Adipocyte (in vitro differentiated cells): ENCODE measurements around the gene PRRT2.

Source experiments
- DNase-seq: peaks from one replicate; pipeline ENCODE4 v3.0.0-alpha.2; 2015; ENCODE audit warnings: low read depth
- H3K27me3 ChIP-seq: replicated peaks from 2 replicates; pipeline ENCODE4 v1.7.0; 2013; ENCODE audit warnings: mild to moderate bottlenecking, low read length, moderate library complexity; ENCODE audit not compliant: control insufficient read depth, insufficient read depth
- H3K36me3 ChIP-seq: 2 replicates; pipeline ENCODE4 v1.7.0; 2013; ENCODE audit warnings: low read length, mild to moderate bottlenecking, moderate library complexity; ENCODE audit not compliant: control insufficient read depth, insufficient read depth, severe bottlenecking
- H3K4me1 ChIP-seq: 2 replicates; pipeline ENCODE4 v1.7.0; 2013; ENCODE audit warnings: mild to moderate bottlenecking, low read length, moderate library complexity; ENCODE audit not compliant: control insufficient read depth, insufficient read depth
- H3K4me3 ChIP-seq: 2 replicates; pipeline ENCODE4 v1.7.0; 2013; ENCODE audit warnings: mild to moderate bottlenecking, low read length, moderate library complexity
- H3K9ac ChIP-seq: 2 replicates; pipeline ENCODE4 v1.7.0; 2013; ENCODE audit warnings: mild to moderate bottlenecking, low read length, moderate library complexity
- H3K9me3 ChIP-seq: 2 replicates; pipeline ENCODE4 v1.7.0; 2013; ENCODE audit warnings: mild to moderate bottlenecking, low read length, moderate library complexity; ENCODE audit not compliant: control insufficient read depth

Gene PRRT2

DNA sequence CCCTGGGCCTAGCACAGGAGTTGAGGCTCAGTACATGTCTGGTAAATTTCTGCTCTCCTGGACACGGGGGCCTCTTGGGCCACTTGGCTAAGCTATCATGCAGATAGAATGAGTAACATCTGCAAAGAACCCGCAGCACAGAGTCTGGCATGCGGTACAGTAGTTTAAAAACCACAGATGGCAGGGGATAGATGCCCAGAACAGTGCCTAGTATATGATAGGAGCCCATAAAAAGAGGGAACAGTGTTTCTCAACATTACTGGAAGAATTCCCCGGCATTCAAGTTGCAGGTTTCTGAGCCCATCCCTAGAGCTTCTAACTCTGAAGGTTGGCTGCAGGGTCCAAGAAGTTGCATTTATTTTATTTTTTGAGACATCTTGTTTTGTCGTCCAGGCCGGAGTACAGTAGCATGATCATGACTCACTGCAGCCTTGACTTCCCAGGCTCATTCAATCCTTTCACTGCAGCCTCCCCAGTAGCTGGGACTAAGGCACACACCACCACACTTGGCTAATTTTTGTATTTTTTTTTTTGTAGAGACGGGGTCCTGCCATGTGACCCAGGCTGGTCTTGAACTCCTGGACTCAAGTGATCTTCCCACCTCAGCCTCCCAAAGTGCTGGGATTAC lies 45.3 kb downstream of the PRRT2 start:
- no peak overlapping the region for H3K4me3 ChIP-seq

DNA sequence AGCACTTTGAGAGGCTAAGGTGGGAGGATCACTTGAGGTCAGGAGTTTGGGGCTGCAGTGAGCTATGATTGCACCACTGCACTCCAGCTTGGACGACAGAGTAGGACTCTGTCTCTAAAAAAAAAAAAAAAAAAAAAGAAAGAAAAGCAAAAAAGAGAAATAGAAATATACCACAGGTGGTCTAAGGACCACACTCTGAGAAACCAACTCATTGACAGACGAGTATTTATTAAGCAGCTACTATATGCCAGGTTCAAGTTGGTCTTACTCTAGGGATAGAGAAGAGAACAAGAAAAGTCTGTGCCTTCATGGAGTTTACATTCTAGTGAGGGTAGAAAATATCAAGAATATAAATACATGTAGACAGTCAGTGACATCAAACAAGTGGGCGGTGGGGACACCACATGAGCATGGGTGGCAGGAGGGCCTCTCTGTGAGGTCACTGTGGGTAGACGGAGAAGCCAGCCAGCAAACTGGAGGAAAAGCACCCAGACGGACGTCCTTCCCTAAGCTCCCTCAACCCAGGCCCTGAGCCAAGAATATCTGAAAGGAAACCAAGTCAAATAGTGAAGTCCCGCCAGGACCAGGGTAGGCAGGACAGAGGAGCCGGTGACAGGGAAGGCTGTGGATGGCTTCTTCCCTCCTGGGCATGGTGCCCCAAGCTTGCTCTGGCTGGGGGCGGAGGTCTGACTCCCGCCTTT lies 46.3 kb downstream of the PRRT2 start:
- H3K9me3 ChIP-seq = no peaks in the 10 kb centered on the region
- peaks cover 39% of the 10 kb centered on the region for H3K4me1 ChIP-seq
- no peak for DNase-seq
- no peak overlapping the region for H3K4me3 ChIP-seq
- H3K9ac ChIP-seq = no peak overlapping the region
- no peaks in the 10 kb centered on the region for H3K27me3 ChIP-seq
- H3K36me3 ChIP-seq = peaks cover 25% of the 10 kb centered on the region

More for the DNA sequence above, 45.3 kb downstream of the PRRT2 start:
- Histone ChIP-seq H3K4me1 (peaks cover 39% of the 10 kb centered on the region), H3K9ac (peak overlapping the region; percentile 73), H3K36me3 (peaks cover 25% of the 10 kb centered on the region), H3K27me3 (no peaks in the 10 kb centered on the region), H3K9me3 (no peaks in the 10 kb centered on the region)
- peak; percentile 66 for DNase-seq

DNA sequence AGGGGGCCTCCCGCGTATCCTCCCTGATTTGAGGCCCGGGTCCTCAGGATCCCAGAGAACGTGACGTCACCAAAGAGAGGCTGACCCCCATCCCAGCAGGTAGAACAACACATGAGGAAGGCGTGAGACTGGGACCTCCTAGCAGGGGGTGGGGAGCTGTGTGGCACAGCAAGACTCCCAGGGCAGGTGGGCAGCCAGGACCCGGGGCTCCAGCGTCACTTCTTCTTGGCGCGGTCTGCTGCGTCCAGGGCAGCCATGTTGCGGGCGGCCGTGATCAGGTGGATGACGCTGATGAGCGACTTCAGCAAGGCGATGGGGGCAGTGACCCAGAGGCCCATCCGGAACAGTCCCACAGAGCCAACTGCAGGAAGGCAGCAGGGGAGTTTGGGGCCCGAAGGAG lies 47.0 kb downstream of the PRRT2 start:
- H3K4me3 ChIP-seq = no peak overlapping the region
- no peaks in the 10 kb centered on the region for H3K9me3 ChIP-seq
- peaks cover 39% of the 10 kb centered on the region for H3K4me1 ChIP-seq
- peaks cover 25% of the 10 kb centered on the region for H3K36me3 ChIP-seq
- no peak overlapping the region for H3K9ac ChIP-seq
- no peak for DNase-seq
- H3K27me3 ChIP-seq = no peaks in the 10 kb centered on the region

DNA sequence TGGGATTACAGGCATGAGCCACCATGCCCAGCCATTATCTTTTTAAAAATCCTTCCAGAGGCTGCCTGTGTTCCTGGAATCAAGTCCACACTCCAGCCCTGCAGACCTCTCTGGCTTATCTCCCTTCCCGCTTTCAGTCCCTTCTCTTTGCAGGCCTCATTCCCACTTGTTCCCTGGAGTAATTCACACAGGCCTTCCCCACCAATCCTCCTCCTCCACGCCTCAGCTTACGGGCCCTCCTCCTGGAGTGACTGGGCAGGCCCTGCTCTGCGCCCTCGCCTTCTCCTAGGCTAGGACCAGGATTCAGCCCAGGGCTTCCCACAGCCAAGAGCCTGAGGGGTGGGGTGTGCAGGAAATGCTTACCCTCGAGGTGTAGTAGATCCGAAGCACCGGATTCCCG lies 48.2 kb downstream of the PRRT2 start:
- DNase-seq = no peak

DNA sequence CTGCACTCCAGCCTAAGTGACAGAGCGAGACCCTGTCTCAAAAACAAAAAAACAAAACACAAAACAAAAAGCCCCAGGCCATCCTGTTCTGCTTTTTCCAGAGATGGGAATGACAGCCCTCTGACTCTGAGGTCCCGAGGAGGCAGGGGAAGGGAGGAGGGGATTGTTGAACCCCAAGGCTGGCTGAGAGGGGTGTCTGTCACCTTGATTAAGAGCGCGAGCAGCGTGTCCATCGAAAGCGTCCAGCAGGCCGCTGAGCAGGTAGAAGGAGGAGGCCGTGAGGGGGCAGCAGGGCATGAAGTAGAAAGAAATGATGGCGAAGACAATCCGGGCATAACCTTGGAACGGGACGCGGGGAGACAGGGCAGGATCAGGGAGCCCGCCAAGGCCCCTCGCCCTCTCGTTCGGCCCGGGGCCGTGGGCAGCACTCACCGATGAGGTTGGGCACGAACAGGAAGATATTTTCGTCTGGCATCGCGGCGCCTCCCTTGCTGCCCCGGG lies 50.4 kb downstream of the PRRT2 start:
- DNase-seq = peak; percentile 52
- H3K4me3 ChIP-seq = peak overlapping the region; percentile 99
- peaks cover 2% of the 10 kb centered on the region for H3K27me3 ChIP-seq
- no peaks in the 10 kb centered on the region for H3K9me3 ChIP-seq
- peaks cover 26% of the 10 kb centered on the region for H3K4me1 ChIP-seq
- peak overlapping the region; percentile 98 for H3K9ac ChIP-seq
- H3K36me3 ChIP-seq = peaks cover 25% of the 10 kb centered on the region

More for the DNA sequence above, 48.2 kb downstream of the PRRT2 start:
- peaks cover under 1% of the 10 kb centered on the region for H3K27me3 ChIP-seq
- no peaks in the 10 kb centered on the region for H3K9me3 ChIP-seq
- no peak overlapping the region for H3K4me3 ChIP-seq
- peaks cover 25% of the 10 kb centered on the region for H3K36me3 ChIP-seq
- peaks cover 39% of the 10 kb centered on the region for H3K4me1 ChIP-seq
- H3K9ac ChIP-seq = no peak overlapping the region

DNA sequence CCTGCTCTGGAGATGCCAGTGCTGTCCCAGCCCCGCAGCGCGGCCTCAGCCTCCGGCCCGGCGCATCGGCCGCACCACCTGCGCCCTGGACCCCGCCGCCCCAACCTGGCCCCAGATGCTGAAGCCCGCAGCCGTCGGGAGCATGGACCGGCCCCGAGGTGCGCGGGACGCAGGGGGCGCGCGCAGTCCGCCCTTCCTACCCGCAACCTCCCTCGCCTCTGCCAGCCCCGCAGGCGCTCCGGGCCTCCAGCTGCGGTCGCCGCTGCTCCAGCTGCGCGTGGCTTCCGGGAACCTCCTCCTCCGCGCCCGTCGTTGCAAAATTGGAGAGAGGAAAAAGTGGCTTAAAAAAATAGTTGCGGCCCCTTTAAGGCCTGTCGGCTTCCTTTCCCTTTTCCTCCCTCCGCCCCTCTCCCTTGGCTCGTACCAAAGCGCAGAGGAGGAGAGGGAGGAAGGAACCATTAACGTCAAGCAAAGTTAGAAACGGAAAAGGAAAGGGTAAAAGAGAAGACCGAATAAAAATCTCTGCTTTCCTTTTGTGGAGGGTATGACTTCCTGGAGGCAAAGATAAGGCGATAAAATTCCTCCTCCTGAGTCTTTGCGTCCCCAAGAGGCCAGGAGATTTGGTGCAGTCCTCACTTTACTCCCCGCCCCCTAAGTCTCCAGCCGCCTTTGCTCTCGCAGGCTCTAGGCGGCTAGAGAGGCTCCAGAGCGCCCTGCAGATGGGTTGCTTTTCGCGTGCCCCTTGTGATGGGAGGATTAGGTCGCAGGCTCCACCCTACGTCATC lies 51.1 kb downstream of the PRRT2 start, which contains the start of gene CDIPT:
CDIPT (minus strand) TSS at position 343 of the 785 bp plus-strand sequence. CDS start 369 bp downstream, outside the sequence.
- Histone ChIP-seq H3K9ac (peak within 1 kb of the TSS; percentile 98), H3K9me3 (no peaks in the 10 kb centered on the region), H3K4me1 (peaks cover 20% of the 10 kb centered on the region), H3K4me3 (peak within 1 kb of the TSS; percentile 99), H3K27me3 (peaks cover 6% of the 10 kb centered on the region), H3K36me3 (peaks cover 25% of the 10 kb centered on the region)
- DNase-seq = peak; percentile 98

DNA sequence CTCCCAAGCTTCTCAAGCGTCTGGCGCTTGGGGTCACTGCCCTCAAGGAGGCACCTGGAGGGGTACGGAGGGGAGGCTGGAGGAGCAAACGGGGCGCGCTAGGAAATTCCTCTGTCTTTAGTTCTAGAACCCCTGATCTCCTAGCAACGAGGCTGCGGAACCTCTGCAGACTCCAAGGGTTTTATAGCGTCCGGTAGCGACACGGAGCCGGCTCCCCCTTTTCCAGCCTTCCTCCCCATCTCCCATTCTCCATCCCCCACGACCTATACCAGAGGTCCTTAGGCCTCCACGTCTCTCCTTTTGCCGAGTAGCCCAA lies 51.6 kb downstream of the PRRT2 start:
- Histone ChIP-seq H3K9ac (no peak overlapping the region), H3K36me3 (peaks cover 21% of the 10 kb centered on the region), H3K27me3 (peaks cover 6% of the 10 kb centered on the region), H3K4me3 (peak overlapping the region; percentile 62), H3K4me1 (peaks cover 14% of the 10 kb centered on the region), H3K9me3 (no peaks in the 10 kb centered on the region)
- no peak for DNase-seq

DNA sequence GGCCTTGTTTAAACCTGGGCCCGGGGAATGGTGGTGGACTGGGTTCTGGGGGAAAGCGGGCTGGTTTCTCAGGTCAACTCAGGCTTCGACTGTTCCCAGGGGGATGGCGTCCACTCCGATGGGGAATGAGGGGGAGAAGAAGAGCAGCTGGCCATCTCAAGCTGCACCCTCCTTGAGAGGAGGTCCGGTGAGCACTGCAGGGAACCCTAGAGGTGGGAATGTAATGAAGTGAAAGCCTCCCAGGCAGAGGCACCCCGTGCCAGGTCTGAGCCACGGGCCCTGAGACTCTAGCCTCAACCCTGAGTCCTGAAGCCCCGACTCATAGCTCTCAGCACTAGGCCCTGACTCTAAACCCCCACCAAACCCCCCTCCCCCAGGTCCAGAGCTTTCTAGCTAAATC lies 52.2 kb downstream of the PRRT2 start:
- H3K9ac ChIP-seq = no peak overlapping the region
- no peak for DNase-seq
- no peak overlapping the region for H3K4me3 ChIP-seq
- no peaks in the 10 kb centered on the region for H3K9me3 ChIP-seq
- peaks cover 16% of the 10 kb centered on the region for H3K36me3 ChIP-seq
- H3K4me1 ChIP-seq = peaks cover 14% of the 10 kb centered on the region
- H3K27me3 ChIP-seq = peaks cover 6% of the 10 kb centered on the region
